Stimulated activated CD8-positive, alpha-beta memory T cell treated with anti-CD3 and anti-CD28 coated beads, Interleukin-7, amount 100 ng/mL, for 48 hours (primary cell): ENCODE data around the gene HOXA11.

Source experiments
- DNase-seq, 2 donors: peaks; one replicate each; pipeline ENCODE4 v3.0.0-alpha.2; 2020; ENCODE audit warnings: low read depth in 1 of 2; ENCODE audit errors: extremely low read depth in 1 of 2

HOXA11 gene

DNA sequence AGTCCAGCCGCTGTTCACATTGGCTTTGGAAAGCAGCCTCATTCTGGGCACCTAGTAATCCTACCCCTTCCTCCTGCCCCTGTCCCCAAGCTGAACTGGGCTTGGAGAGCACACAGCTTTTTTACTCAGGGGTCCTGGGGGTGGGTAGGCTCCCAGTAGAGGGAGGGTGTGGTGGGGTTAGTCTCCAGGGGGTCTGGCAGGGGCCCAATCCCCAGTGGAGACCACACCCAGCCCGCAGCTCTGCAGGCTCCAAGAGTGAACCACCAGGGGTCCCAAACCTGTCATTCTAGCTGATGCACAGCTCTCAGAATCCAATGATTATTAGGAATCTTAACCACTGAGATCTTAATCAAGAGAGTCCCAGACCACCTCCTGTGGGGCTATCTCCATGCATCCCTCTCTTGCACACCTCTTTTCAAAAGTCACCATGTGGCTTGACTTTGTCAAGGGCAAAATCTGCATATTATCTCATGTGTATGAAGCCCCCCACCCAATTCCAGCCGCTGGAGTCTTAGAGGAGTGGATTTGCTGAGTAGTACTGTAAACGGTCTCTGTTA is 2.7 kb downstream of the HOXA11 start:
- no peak for DNase-seq

DNA sequence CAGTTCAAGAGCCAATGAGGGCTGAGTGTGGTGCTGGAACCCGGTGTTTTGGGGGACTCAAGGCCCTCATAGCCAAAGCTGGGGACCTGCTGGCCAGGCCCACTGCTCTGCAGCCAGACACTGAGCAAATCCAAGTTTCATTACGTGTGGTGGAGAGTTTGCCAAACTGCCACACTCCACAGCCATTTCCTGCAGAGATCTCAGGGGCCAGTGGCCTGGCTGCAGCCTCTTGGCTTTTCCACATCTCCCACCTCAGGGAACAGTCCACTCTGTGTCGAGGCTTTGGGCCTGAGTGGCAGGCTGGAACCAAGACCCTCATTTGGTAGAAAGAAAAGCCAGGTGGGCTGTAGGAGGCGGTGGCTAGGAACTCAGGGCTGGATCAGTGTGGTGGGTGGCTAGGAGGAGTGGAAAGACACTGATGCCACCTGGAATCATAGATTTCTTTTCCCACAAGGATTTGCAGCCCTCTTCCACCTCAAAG is 3.2 kb downstream of the HOXA11 start:
- DNase-seq, result no peak

DNA sequence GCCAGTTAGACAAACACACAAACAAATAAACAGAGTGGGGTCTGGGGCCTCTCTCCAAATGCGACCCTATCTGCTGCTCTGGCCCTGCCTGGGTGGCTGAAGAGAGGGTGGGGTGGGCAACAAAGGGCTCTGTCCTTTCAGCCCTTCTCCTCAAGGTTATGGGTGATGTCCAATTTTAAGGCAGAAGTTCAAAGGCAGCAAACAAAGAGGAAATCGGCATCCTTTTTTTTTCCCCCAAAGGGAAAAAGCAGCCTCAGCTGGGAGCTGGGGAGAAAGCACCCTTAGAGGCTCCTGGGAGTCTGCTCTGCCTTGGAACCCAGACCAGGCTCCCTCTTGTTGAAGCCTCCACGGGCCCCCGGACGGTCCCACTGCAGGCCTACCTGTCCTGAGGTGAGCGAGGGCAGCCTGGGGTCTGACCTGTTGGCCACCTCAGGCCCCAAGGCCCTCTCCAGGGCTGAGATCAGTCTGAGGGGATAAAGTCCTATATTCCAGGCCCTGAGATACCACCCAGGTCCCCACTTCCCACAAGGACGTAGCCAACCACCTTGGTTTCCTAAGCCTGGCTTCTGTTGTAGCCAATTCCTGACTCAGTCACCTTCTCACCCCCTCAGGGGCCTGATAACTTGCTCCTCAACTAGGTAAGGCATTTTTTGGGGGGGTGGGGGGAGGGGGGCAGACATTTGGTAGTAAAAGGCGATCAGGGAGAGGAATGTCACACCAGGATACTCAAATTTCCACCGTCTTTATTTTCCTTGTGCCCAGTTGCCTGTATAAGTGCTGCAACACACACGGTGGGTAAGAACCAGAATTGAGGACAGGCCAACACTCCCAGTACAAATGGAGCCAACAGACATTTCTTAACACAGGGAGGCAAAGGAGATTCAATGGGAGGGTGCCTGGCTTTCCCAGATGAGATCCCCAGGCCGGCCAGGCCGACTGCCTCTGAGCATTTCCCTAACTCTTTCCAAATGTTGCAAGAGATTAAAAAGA is 4.3 kb downstream of the HOXA11 start:
- no peak for DNase-seq

DNA sequence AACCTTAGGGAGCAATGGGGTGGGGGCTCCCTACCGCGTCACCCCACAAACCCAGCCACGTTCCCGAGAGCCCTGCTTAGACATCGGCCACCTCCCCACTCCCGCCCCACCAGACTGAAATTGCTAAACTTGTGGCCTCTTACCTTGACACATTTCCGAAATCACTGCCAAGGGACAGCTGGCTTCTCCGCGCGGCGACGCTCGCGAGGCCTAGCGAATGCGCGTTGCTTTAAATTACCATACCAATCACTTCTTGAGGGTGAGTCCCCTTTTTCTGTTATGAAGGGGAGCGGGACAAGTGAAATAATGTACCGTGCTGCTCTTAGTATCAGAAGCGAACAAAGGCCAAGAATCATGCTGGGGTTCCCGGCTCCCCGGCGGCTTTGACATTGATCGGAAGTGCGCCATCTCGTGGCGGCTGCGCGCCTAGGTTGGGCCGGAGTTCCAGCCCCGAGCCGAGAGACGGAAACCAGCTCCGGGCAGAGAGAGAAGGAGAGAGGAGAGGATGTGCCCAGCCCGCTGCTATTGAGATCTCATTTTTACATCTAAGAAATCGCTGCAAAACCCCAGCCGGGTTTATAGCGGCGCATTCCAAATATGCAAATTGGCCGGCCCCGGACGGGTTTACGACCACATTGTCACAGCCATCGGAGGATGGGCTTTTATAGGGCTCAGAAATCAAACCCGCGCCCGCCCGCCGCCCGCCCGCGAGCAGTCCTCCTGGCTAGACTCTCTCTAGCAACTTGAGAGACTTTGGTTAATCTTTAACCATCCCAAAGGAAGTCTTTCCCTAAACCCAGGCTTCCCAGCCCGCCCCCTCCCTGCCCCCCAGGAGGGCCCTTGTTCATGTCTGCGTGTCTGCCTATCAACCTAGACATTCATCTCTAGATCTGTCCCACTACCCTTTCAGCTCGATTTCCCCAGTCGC is 5.3 kb downstream of the HOXA11 start:
- no peak for DNase-seq

DNA sequence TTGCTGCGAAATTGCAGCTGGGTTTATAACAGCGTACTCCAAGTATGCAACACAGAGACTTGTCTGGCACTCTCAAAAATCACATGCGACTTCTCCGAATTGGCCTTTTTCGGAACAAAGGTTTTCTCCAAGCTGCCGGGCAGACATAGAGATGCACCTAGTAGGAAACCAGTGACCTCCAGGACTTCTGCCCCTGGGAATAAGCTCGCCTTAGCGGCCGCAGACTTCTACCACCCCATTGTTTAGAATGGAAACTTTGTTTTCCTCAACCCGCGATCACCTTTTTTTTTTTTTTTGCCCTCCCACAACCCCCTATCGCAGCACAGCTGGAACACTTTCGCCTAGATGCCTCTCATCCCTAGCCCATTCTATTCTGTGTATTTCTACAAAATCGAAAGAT is 6.0 kb downstream of the HOXA11 start:
- no peak for DNase-seq

DNA sequence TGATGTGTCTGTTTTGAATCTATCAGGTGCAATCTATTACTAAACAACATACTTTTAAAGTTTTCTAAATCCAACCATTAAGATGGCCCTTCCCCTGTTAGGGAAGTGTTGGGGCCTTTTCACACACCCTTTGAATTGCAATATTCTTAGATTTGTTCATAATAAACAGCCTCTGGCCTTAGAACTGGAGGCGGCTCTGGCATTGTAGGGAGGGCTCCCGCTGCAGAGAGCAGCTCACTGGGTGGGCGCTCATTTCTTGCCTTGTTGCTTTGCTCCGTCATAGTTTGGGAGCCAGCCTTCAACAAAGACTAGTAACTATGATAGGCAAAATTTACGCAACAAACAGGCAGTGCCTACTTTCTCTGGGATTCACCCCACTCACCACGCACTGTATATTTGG is 6.7 kb downstream of the HOXA11 start:
- DNase-seq, result no peak

DNA sequence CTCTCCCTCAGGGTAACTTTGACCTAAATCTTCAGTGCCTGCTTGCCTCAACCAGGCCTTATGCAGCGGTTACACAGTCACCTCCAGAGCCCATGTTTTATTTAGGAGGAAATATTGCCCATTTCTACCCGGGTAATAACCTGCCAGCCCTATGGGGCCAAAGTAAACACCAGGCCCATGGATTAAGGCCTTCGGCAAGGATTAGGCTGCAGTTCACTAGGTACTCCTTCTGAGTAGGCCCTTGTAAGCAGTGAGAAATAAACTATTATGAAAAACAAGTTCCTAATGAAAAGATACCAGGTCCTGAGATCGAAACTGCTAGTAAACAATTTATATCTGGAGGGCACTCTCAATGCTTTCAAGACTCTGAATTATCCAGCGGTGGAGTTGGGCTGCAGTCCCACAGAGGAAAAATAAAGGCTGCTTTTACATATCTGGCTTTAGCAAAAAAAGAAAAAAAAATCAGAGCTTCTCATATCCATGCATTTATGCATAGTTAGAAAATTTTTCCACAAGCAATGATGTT is 7.2 kb downstream of the HOXA11 start:
- DNase-seq, result no peak

DNA sequence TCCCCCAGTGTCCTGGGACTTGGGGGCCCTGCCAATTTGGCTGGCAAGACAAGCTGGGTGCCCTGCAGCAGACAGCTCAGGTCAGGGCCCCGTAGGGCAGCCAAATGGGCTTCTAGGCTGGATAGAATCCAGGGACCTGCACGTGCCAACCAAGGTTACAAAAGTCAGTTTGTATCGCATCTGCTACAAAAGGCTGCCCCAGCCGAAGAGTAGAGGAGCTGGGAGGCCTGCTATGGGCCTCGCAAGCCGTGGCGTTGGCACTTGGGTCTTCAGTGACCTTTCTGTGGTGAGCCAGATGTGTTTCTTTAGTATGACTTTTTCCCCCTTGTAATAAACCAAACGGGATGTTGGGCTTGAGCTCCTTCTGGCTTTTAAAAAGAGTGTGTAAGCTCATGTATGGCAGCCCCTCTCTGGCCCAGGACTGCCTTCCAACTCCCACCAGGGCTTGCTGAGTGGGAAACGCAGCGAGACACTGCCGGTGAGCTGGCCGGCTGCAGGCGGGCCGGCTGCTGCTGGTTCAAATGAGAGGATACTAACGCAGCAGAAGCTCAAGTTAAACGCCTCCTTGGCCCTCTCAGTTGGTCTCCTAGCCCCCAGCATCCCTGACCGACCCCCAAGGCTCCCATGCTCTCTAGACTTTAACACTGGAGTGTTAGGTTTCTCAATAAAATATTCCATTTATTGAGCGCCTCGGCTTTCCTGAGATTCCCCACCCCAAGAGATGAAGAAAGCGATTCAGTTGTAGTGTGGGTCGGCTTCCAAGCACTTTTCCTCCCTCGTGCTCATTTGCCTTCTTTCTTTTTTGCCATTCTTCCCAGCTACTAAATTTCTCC is 7.9 kb downstream of the HOXA11 start:
- no peak for DNase-seq

DNA sequence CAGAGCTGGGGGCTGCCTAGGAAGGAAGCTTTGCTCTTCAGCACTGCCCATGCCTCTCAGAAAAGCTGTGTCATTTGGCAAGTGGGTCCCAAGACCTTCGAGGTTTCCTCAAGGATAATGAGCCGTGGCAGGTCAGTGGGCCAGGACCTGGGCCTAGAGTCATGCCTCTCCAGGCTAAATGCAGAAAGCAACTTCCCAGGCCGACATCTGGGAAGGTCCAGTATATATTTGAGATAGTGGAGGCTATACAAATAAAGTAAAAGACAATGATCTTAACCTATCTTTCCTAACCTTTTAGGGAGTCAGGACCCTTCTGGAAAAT is 8.5 kb downstream of the HOXA11 start:
- DNase-seq, result no peak

DNA sequence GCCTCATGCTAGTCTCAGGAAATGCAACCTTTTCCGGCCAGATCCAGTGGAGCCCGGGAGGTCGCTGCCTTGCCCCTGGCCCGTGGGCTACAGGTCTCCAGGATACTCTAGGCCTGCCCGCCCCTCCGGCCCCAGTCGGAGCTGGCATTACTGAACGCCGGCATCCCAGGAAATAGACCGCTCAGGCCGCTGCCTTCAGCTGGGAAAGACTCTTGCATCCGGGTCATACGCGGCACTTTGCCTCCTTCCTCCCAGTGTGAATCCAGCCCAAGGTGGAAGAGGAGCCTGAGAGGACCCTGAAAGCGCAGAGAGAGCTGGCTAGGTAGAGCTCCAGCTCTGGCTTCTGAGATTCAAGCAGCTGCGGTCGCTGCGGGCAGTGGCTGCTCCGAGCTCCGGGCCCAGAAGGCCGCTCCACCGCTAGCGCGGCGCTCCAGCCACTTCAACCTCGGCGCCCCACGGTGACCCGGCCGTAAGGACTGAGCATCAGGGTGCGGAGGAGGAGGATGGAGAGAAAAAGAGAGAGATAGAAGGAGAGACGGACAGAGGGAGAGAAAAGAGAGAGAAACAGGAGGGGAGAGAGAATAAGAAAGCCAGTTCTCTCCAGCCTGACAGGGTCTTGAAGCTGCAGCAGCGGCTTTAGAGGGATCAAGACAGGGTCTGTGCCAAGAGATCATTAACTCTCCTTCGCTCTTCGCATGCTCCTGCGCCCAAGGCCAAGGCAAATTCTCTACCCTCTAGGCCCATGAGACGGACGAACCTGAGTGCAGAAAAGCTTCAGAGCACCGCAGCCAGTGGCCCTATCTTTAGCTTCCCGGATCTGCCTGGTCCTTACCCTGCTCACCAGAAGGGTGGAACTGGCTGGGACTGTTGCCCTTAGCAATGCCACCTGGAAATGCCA is 9.2 kb downstream of the HOXA11 start:
- no peak for DNase-seq

DNA sequence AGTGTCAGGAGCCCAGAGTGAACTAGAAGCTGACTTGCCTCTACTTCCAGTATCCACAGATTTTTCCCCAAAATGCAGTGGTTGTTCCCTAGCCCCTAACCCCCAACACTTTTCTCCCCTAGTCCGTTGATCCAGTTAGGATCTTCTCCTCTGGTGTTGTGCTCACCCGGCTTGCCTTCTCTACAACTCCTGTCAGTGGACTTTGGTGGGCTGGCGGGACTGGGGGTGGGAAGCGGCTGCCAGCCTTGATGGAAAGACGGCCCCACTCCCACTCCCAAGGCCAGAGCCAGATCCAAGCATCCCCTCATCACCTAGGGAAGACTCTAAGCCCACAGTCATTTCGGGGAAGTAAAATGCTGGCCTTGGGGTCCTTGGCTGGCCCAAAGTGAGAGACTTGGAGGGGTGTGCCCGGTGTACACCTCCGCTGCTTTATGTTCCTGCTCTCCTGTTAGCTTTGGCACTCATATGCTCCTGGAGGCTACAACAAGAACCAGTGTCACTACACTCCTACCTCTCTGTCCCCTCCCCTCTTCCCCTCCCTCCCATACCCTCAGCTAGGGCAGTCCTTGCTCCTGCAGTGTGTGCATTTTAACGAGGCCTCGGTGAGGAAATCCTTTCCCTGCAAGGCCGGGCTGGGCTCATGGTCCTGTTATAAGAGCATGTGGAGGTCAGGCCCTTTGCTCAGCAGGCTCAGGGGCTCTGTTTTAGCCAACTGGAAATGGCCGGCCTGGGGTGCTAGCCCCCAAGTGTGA is 10.0 kb downstream of the HOXA11 start:
- DNase-seq, result no peak

DNA sequence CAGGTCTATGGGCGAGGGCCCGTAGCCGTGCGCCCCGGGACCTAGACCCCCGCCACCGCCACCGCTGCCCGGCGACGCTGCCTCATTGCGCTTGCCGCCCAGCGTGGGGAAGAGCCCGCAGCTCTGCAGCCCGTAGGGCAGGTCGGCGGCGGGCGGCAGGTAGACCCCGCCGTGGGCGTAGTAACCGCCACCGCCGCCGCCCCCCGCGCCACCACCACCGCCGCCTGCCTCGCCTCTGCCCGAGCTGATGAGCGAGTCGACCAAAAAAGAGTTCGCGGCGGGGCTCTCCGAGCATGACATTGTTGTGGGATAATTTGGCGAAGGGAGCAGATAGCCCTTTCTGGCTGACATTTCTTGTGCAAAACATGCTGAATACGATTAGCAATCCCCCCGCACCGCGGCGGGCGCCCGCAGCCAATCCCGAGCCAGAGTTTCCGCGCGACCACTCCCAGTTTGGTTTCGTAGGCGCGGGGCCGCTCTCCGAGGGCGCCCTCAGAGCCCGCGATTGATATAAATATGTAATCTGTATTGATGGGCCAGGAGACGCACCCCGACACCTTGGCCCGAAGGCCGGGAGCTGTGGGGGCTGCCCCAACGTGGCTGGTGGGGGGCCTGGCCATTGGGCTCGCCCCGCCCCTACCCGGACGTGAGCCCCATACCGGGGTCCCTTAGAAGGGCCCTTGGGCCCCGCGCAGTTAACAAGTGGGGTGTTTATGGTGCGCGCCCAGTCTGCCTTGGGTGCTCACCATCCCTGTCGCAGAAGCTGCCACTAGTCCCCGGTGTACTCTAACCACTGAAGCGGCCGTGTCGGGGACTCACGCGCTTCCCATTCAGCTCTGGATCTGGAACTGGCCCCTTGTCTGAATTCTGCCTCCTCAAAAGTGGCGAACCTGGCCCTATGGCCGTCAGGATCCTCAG is 10.8 kb downstream of the HOXA11 start, which contains the start of gene HOXA10:
TSS of gene HOXA10 (minus strand) at position 365 of the 918 bp plus-strand sequence. CDS start at position 351, 14 bp downstream.
- DNase-seq, result no peak

DNA sequence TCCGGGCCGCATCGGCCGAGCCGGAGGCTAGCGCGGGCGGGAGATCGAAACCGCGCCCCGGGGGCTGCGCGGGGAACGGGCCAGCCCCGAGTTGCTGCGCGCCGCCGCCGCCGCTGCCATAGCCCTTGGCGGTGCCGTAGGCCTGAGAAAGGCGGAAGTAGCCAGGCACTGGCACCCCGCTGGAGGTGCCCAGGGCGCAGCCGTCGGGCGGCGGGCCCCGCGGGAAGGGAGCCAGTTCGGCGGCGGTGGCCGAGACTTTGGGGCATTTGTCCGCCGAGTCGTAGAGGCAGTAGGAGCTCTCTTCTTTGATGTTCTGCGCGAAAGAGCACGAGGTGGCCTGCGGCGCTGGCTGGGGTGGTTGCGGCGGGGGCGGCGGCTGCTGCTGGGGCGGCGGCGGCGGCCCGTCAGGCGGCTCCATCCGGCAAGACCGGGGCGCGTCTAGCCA is 11.5 kb downstream of the HOXA11 start:
- no peak for DNase-seq

DNA sequence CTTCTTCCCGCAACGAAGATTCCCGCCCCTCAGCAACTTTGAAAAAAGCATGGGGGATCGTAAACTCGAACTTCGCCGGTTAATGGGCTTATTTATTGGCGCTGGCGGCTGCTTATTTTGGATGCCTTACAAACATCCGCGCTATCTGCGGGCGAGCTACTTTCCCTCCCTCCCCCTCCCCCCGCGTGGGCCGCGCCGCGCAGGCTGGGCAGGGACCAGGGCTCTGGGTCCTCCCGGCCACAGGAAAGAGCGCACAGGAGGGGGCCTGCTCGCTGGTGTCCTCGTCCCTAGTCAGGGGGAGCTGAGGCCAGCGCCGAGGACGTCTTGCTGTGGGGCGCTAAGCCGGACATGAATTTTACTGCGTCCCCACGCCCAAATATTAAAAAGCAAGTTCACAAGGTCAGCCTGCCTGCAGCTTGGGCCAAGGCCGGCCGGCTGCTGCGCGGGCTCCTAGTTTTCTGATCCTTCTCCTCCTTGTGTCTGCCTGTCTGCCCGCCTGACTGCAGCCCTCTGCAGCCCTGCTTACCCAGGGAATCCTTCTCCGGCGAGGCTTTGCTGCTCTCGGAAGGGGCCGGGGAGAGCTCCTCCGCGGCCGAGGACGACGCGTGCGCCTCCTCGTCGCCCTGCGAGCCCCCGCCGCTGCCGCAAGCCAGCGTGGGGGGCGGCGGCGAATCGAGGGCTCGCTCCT is 12.1 kb downstream of the HOXA11 start:
- no peak for DNase-seq

DNA sequence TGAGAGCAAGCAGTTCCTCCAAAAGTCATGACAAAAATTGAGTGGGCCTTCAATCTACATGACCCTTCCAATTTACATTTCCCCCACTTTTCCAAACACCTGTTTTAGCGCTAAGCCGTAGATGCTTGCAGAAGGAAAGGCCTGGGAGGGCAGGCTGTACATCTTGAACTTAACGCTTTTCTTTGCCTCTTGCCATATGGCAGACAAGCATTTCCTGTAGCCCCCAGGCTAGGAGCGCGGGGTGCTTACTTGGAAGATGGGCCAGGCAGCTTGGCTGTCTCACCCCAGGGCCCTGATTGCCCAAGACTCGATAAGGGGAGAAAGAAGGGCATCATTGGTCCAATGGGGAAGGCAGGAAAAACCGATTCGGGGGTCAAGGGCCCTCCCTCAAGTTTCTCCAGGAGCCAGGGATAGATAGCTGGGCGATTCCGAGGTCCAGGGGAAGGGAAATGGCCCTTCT is 12.7 kb downstream of the HOXA11 start:
- no peak for DNase-seq

DNA sequence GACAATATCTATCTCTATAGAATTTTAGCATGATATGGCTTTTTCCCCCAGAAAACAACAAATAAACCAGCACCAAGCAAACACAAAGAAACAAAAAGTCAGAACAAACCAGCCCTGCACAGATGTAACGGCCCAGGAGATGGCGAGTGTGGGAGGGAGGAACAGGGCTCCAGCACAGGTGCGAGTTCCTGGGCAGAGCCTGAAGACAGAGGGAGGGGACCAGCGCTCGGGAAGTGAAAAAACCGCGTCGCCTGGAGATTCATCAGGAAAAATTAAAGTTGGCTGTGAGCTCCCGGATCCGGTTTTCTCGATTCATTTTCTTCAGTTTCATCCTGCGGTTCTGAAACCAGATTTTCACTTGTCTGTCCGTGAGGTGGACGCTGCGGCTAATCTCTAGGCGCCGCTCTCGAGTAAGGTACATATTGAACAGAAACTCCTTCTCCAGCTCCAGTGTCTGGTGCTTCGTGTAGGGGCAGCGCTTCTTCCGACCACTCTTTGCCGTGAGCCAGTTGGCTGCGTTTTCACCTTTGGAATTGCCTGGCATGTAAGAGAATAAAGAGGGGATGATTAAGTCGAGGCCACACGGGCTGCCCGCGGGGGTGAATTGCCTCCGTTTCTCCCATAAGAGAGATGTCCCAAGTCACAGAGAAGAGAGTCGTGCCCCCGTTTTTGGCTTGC is 13.3 kb downstream of the HOXA11 start:
- no peak for DNase-seq
